HG02571 (cell line): Measurements from ENCODE around the gene EEF2K.
A peak's percentile ranks its signal among the peaks of the same experiment; 100 is the strongest.
"Not testable (repeated sequence)": the region's sequence is repeated elsewhere in the genome, so short reads cannot be mapped to it uniquely, and the experiment has no call there.

ENCODE experiments used
- ATAC-seq: cut with Tn5 transposase; IDR thresholded peaks from one replicate; pipeline ENCODE4 v1.9.1; 2021; ENCODE audit warnings: mild to moderate bottlenecking, moderate library complexity; ENCODE audit not compliant: unreplicated experiment

The EEF2K gene

GRCh38 chr16:22292320-22292719 lies 86.2 kb downstream of the EEF2K start:
- ATAC-seq: no peak

GRCh38 chr16:22293137-22294106 lies 87.3 kb downstream of the EEF2K start:
- no peak for ATAC-seq

- no peak for ATAC-seq
These were observed 90.4 kb downstream of the EEF2K start for GRCh38 chr16:22296225-22297113.

GRCh38 chr16:22297114-22297870 lies 91.2 kb downstream of the EEF2K start, which contains the start of gene POLR3E:
POLR3E (plus strand) TSS chr16:22297409; CDS start chr16:22302969, 5,560 bp downstream.
- peak; percentile 81 for ATAC-seq

- peak; percentile 33 for ATAC-seq
These were observed 92.0 kb downstream of the EEF2K start for GRCh38 chr16:22297871-22298733.

- ATAC-seq: no peak
These were observed 93.0 kb downstream of the EEF2K start for GRCh38 chr16:22299036-22299435.

GRCh38 chr16:22300427-22301071 lies 94.5 kb downstream of the EEF2K start:
- ATAC-seq: no peak

GRCh38 chr16:22301423-22301822 lies 95.3 kb downstream of the EEF2K start:
- not testable (repeated sequence) for ATAC-seq

GRCh38 chr16:22302776-22303363 lies 96.8 kb downstream of the EEF2K start:
- ATAC-seq: no peak

GRCh38 chr16:22304411-22304810 lies 98.3 kb downstream of the EEF2K start:
- no peak for ATAC-seq

- ATAC-seq: no peak
These were observed 100.7 kb downstream of the EEF2K start for GRCh38 chr16:22306788-22307187.

- no peak for ATAC-seq
These were observed 101.8 kb downstream of the EEF2K start for GRCh38 chr16:22307838-22308237.

- ATAC-seq: no peak
These were observed 102.9 kb downstream of the EEF2K start for GRCh38 chr16:22308824-22309520.

- no peak for ATAC-seq
These were observed 105.4 kb downstream of the EEF2K start for GRCh38 chr16:22311520-22311919.

GRCh38 chr16:22312897-22313781 lies 107.1 kb downstream of the EEF2K start:
- no peak for ATAC-seq

- no peak for ATAC-seq
These were observed 107.9 kb downstream of the EEF2K start for GRCh38 chr16:22313876-22314470.
